Epithelial cell of proximal tubule (primary cell): ENCODE data around the gene LINGO1. TPM values are rescaled to one million over a fixed set of nuclear protein-coding genes. Genes with fewer than 3 reads are reported as not detected.
A peak's percentile ranks its signal among the peaks of the same experiment; 100 is the strongest.

Experiments used
- DNase-seq: peaks from one replicate; pipeline ENCODE4 v3.0.0-alpha.2; 2011; ENCODE audit warnings: low read depth
- H3K4me3 ChIP-seq: 2 replicates; pipeline ENCODE4 v1.5.1; 2011; ENCODE audit warnings: low read depth, mild to moderate bottlenecking, low read length
- CTCF ChIP-seq: conservative IDR thresholded peaks from 2 replicates; pipeline ENCODE4 v1.5.1; 2012; ENCODE audit warnings: low read depth, mild to moderate bottlenecking, low read length
- total RNA-seq: library from RNA; depleted of rRNA; stranded (reverse); fragments of >200 nt; gene quantifications from 2 replicates; pipeline ENCODE4 v1.2.3, GENCODE V29; 2015

Gene LINGO1
- total RNA-seq, 1 donor from 2014 or later = not detected

GRCh38 chr15:77640615-77641014 lies 7.9 kb upstream of the LINGO1 start:
- H3K4me3 ChIP-seq = no peak overlapping the region
- no peak for TF ChIP-seq CTCF
- DNase-seq = no peak

GRCh38 chr15:77639431-77639830 lies 6.7 kb upstream of the LINGO1 start:
- H3K4me3 ChIP-seq = no peak overlapping the region
- TF ChIP-seq CTCF = no peak
- no peak for DNase-seq

GRCh38 chr15:77637851-77638692 lies 5.4 kb upstream of the LINGO1 start:
- no peak for DNase-seq
- no peak overlapping the region for H3K4me3 ChIP-seq
- TF ChIP-seq CTCF = no peak

GRCh38 chr15:77636209-77636608 lies 3.5 kb upstream of the LINGO1 start:
- H3K4me3 ChIP-seq = no peak overlapping the region
- no peak for DNase-seq
- no peak for TF ChIP-seq CTCF

GRCh38 chr15:77634266-77634962 lies 1.7 kb upstream of the LINGO1 start:
- TF ChIP-seq CTCF = peak; percentile 61
- DNase-seq = no peak
- no peak overlapping the region for H3K4me3 ChIP-seq

- DNase-seq = no peak
- no peak overlapping the region for H3K4me3 ChIP-seq
- TF ChIP-seq CTCF = no peak
Observed at GRCh38 chr15:77633913-77634265, 1.2 kb upstream of the LINGO1 start.
